K562 (cell line): ENCODE data around the gene GAB2. TPM values are rescaled to one million over a fixed set of nuclear protein-coding genes. Genes with fewer than 3 reads are reported as not detected.

Experiments
- BCOR ChIP-seq: fragments of 450-650 bp; IDR thresholded peaks from 2 replicates; pipeline ENCODE4 v1.6.1; 2016
- CAMTA2 ChIP-seq: fragments of 250-450 bp; sonication (Bioruptor Pico); conservative IDR thresholded peaks from 2 replicates; pipeline ENCODE4 v1.5.1; 2022
- CGGBP1 ChIP-seq: fragments of 250-450 bp; sonication (Bioruptor Pico); IDR thresholded peaks from 2 replicates; pipeline ENCODE4 v1.9.0; 2021; ENCODE audit warnings: mild to moderate bottlenecking
- DEAF1 ChIP-seq: fragments of 450-650 bp; formaldehyde crosslinking; IDR thresholded peaks from 2 replicates; pipeline ENCODE4 v1.4.0; 2020; ENCODE audit warnings: mild to moderate bottlenecking, moderate library complexity
- FOSL1 ChIP-seq: fragments of 200-800 bp; sonication (Bioruptor generic); conservative IDR thresholded peaks from 2 replicates; pipeline ENCODE4 v1.6.1; 2016; ENCODE audit warnings: missing genetic modification characterization, missing compliant biosample characterization
- GTF2F1 ChIP-seq: IDR thresholded peaks from 2 replicates; pipeline ENCODE4 v1.6.1; 2011; ENCODE audit warnings: low read depth, low read length, improper control_type of control experiment
- HNRNPLL ChIP-seq: fragments of 200-400 bp; formaldehyde crosslinking; IDR thresholded peaks from 2 replicates; pipeline ENCODE4 v1.6.1; 2017; ENCODE audit warnings: low read length, low read depth, mild to moderate bottlenecking; ENCODE audit not compliant: poor library complexity, severe bottlenecking
- MTF1 ChIP-seq: fragments of 250-450 bp; sonication (Bioruptor Pico); IDR thresholded peaks from 2 replicates; pipeline ENCODE4 v1.9.0; 2021; ENCODE audit warnings: moderate library complexity, mild to moderate bottlenecking, inconsistent platforms, borderline replicate concordance
- MYNN ChIP-seq, 2 experiments: sonication (generic); formaldehyde crosslinking in 1 of 2; IDR thresholded peaks; 2 replicates each; pipeline versions ENCODE4 v1.5.0 to v1.6.1; 2016 to 2020; ENCODE audit warnings: antibody characterized with exemption in 1 of 2, missing genetic modification reagents in 1 of 2
- RBM22 ChIP-seq: fragments of 200-400 bp; formaldehyde crosslinking; IDR thresholded peaks from 2 replicates; pipeline ENCODE4 v1.6.1; 2018; ENCODE audit warnings: low read length, low read depth; ENCODE audit not compliant: poor library complexity, severe bottlenecking
- RERE ChIP-seq: sonication (generic); formaldehyde crosslinking; IDR thresholded peaks from 2 replicates; pipeline ENCODE4 v1.8.0; 2023; ENCODE audit warnings: missing genetic modification reagents, mild to moderate bottlenecking, borderline replicate concordance
- SUPT5H ChIP-seq: fragments of 450-650 bp; IDR thresholded peaks from 2 replicates; pipeline ENCODE4 v1.6.1; 2016
- ZBTB11 ChIP-seq, 3 experiments: fragments of 200-800 bp in 1 of 3; fragments of 250-450 bp in 1 of 3; fragments of 450-650 bp in 1 of 3; sonication (Bioruptor Pico) in 1 of 3; sonication (Bioruptor generic) in 1 of 3; formaldehyde crosslinking in 1 of 3; IDR thresholded peaks; 2 replicates each; pipeline versions ENCODE4 v1.6.1 to v1.8.0; 2016 to 2022; ENCODE audit warnings: mild to moderate bottlenecking in 2 of 3, missing genetic modification characterization in 2 of 3, missing compliant biosample characterization in 1 of 3, moderate library complexity in 1 of 3
- ZC3H11A ChIP-seq: IDR thresholded peaks from 2 replicates; pipeline ENCODE4 v1.6.1; 2012; ENCODE audit warnings: low read depth, low read length, improper control_type of control experiment
- ZNF584 ChIP-seq: fragments of 200-800 bp; sonication (Bioruptor generic); IDR thresholded peaks from 2 replicates; pipeline ENCODE4 v1.6.1; 2016; ENCODE audit warnings: low read depth, mild to moderate bottlenecking, missing genetic modification characterization, missing compliant biosample characterization
- ZNF644 ChIP-seq: fragments of 200-800 bp; sonication (Bioruptor generic); IDR thresholded peaks from 2 replicates; pipeline ENCODE4 v1.6.1; 2016; ENCODE audit warnings: low read depth, missing genetic modification characterization, missing compliant biosample characterization
- polyA plus RNA-seq, 8 experiments: library from polyadenylated mRNA; depleted of rRNA in 4 of 8; stranded (reverse) in 5 of 8; unstranded in 3 of 8; fragments of >200 nt; fragmentation: Nextera tagmentation in 2 of 8; fragmentation: Illumina TruSeq in 1 of 8; extraction: Ambion mirVana in 2 of 8; extraction: Trizol in 1 of 8; gene quantifications; 2 replicates each; pipeline versions ENCODE4 v1.2.1 to v1.2.3, GENCODE V29; 2011 to 2014; ENCODE audit warnings: inconsistent platforms in 1 of 8, missing spikeins in 1 of 8
- total RNA-seq, 7 experiments: library from RNA; depleted of rRNA in 6 of 7; stranded (reverse); fragments of >200 nt in 6 of 7; fragmentation: Illumina TruSeq in 2 of 7; extraction: Trizol in 2 of 7; gene quantifications; 2 replicates each; pipeline versions ENCODE4 v1.2.1 to v1.2.3, GENCODE V29; 2011 to 2021; ENCODE audit warnings: low replicate concordance in 1 of 7

The GAB2 gene
- total and polyA plus RNA-seq, 9 of the 15 experiments (the other 6 are each of a cell fraction or from before 2014, with no cell fraction given) = 2.3 to 35.2 (median 16.1) TPM

- TF ChIP-seq RERE (no peak), GTF2F1 (no peak), SUPT5H (no peak), ZC3H11A (no peak), MTF1 (CRISPR knock-in tag) (no peak), HNRNPLL (no peak), ZNF644 (tag) (no peak; the same call in none of the 2 replicates), BCOR (no peak), RBM22 (no peak), ZNF584 (CRISPR knock-in tag) (peak; percentile 61; the same call in 1 of the 2 replicates), MYNN (IDR thresholded peaks at IDR 0.05) (peak; percentile 76; the same call in 1 of the 2 replicates), MYNN (CRISPR knock-in tag; IDR thresholded peaks at IDR 0.05) (no peak), FOSL1 (tag) (peak; percentile 89), CGGBP1 (no peak), ZBTB11 (CRISPR knock-in tag; IDR thresholded peaks at IDR 0.05) (no peak; a peak in 1 of 6 replicates), CAMTA2 (CRISPR knock-in tag) (no peak), DEAF1 (CRISPR knock-in tag) (peak; percentile 25; the same call in 1 of the 2 replicates)
Measured at GRCh38 chr11:78292109-78292803, 125.4 kb downstream of the GAB2 start (continued).
